Measurements from ENCODE around the gene PLA2G5.

PLA2G5 gene

DNA sequence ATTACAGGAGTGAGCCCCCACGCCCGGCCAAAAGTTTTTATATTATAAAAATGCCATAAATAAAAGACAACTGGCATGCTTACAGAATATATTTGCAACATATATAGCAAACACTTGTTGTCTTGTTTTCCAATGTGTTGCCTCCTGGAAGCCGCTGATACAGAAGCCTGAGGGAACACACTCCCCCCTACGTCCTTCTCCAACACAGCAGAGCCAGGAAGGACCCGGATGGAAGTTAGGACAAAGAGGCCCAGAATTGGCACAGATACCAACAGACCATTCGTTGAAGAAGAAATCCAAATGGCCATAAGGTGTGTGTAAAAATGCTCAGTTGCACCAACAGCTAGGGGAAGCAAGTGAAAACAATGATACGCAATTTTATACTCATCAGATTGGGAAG lies 1.3 kb upstream of the PLA2G5 start:
- no peak overlapping the region for H3K27ac ChIP-seq (ENCODE audit: low read depth, low read length)
- H4K20me1 ChIP-seq (ENCODE audit: control insufficient read depth, insufficient read depth, low read depth, low read length) = no peaks in the 10 kb centered on the region
- H3K4me1 ChIP-seq (ENCODE audit: control insufficient read depth, low read length) = no peaks in the 10 kb centered on the region
- no peaks in the 10 kb centered on the region for H3K9me3 ChIP-seq (ENCODE audit: control insufficient read depth, insufficient read depth, low read length)
- H3K9me2 ChIP-seq (replicated peaks; ENCODE audit: control insufficient read depth, low read length) = no peaks in the 10 kb centered on the region
- no peak overlapping the region for H3K4me3 ChIP-seq (ENCODE audit: low read length)
- H3K4me2 ChIP-seq (ENCODE audit: low read length) = no peak overlapping the region
- no peaks in the 10 kb centered on the region for H3K36me3 ChIP-seq (ENCODE audit: control insufficient read depth, low read length)
- no peaks in the 10 kb centered on the region for H3K79me2 ChIP-seq (ENCODE audit: control insufficient read depth, low read length)
- TF ChIP-seq, protein P1, sequence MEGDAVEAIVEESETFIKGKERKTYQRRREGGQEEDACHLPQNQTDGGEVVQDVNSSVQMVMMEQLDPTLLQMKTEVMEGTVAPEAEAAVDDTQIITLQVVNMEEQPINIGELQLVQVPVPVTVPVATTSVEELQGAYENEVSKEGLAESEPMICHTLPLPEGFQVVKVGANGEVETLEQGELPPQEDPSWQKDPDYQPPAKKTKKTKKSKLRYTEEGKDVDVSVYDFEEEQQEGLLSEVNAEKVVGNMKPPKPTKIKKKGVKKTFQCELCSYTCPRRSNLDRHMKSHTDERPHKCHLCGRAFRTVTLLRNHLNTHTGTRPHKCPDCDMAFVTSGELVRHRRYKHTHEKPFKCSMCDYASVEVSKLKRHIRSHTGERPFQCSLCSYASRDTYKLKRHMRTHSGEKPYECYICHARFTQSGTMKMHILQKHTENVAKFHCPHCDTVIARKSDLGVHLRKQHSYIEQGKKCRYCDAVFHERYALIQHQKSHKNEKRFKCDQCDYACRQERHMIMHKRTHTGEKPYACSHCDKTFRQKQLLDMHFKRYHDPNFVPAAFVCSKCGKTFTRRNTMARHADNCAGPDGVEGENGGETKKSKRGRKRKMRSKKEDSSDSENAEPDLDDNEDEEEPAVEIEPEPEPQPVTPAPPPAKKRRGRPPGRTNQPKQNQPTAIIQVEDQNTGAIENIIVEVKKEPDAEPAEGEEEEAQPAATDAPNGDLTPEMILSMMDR (IDR thresholded peaks at IDR 0.05; ENCODE audit: low read depth, low read length, poor library complexity, severe bottlenecking) = no peak
- no peak for TF ChIP-seq EZH2phosphoT487 (IDR thresholded peaks at IDR 0.05; ENCODE audit: borderline replicate concordance, low read length)
- H3F3A ChIP-seq (ENCODE audit: control insufficient read depth, insufficient read depth) = no peaks in the 10 kb centered on the region
- no peaks in the 10 kb centered on the region for H3K27me3 ChIP-seq (ENCODE audit: control insufficient read depth, low read length)

- Histone ChIP-seq H4K20me1 (ENCODE audit: control insufficient read depth, insufficient read depth, low read depth, low read length) (no peaks in the 10 kb centered on the region), H3K36me3 (ENCODE audit: control insufficient read depth, low read length) (no peaks in the 10 kb centered on the region), H3K79me2 (ENCODE audit: control insufficient read depth, low read length) (no peaks in the 10 kb centered on the region), H3K4me2 (ENCODE audit: low read length) (no peak overlapping the region), H3K9me3 (ENCODE audit: control insufficient read depth, insufficient read depth, low read length) (no peaks in the 10 kb centered on the region), H3F3A (ENCODE audit: control insufficient read depth, insufficient read depth) (no peaks in the 10 kb centered on the region), H3K27me3 (ENCODE audit: control insufficient read depth, low read length) (no peaks in the 10 kb centered on the region), H3K4me1 (ENCODE audit: control insufficient read depth, low read length) (no peaks in the 10 kb centered on the region), H3K9me2 (replicated peaks; ENCODE audit: control insufficient read depth, low read length) (no peaks in the 10 kb centered on the region), H3K4me3 (ENCODE audit: low read length) (no peak overlapping the region), H3K27ac (ENCODE audit: low read depth, low read length) (no peak overlapping the region)
- TF ChIP-seq, protein P1 (IDR thresholded peaks at IDR 0.05; ENCODE audit: low read depth, low read length, poor library complexity, severe bottlenecking) = no peak
- no peak for TF ChIP-seq EZH2phosphoT487 (IDR thresholded peaks at IDR 0.05; ENCODE audit: borderline replicate concordance, low read length)
These were observed 363 bp downstream of the PLA2G5 start for GRCh38 chr1:20070357-20070756.

DNA sequence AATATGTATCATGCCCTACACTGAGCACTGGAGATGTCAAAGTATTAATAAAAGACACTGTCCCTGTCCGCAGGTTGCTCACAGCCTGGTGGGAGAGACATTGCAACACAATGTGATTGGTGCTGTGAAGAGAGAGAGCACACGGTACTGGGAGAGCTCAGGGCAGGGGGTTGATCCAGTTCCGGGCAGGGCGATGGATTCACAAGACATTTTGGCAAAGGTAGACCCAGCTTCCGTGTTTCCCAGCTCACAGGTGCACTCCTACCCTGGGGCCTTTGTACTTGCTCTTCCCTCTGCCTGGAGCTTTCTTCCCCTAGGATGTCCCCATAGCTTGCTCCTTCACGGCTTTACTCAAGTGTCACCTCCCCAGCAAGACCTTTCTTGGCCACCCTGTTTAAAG lies 1.4 kb downstream of the PLA2G5 start:
- TF ChIP-seq, protein P1 (IDR thresholded peaks at IDR 0.05; ENCODE audit: low read depth, low read length, poor library complexity, severe bottlenecking) = no peak
- TF ChIP-seq EZH2phosphoT487 (IDR thresholded peaks at IDR 0.05; ENCODE audit: borderline replicate concordance, low read length) = no peak
- H3K9me3 ChIP-seq (ENCODE audit: control insufficient read depth, insufficient read depth, low read length) = no peaks in the 10 kb centered on the region
- H3K27ac ChIP-seq (ENCODE audit: low read depth, low read length) = no peak overlapping the region
- no peak overlapping the region for H3K4me3 ChIP-seq (ENCODE audit: low read length)
- H3K4me2 ChIP-seq (ENCODE audit: low read length) = no peak overlapping the region
- no peaks in the 10 kb centered on the region for H3K4me1 ChIP-seq (ENCODE audit: control insufficient read depth, low read length)
- no peaks in the 10 kb centered on the region for H3F3A ChIP-seq (ENCODE audit: control insufficient read depth, insufficient read depth)
- H3K9me2 ChIP-seq (replicated peaks; ENCODE audit: control insufficient read depth, low read length) = no peaks in the 10 kb centered on the region
- H3K27me3 ChIP-seq (ENCODE audit: control insufficient read depth, low read length) = no peaks in the 10 kb centered on the region
- H3K79me2 ChIP-seq (ENCODE audit: control insufficient read depth, low read length) = no peaks in the 10 kb centered on the region
- H4K20me1 ChIP-seq (ENCODE audit: control insufficient read depth, insufficient read depth, low read depth, low read length) = no peaks in the 10 kb centered on the region
- H3K36me3 ChIP-seq (ENCODE audit: control insufficient read depth, low read length) = no peaks in the 10 kb centered on the region

- H3K4me3 ChIP-seq (ENCODE audit: low read length) = no peak overlapping the region
- no peaks in the 10 kb centered on the region for H3K36me3 ChIP-seq (ENCODE audit: control insufficient read depth, low read length)
- TF ChIP-seq, protein P1 (IDR thresholded peaks at IDR 0.05; ENCODE audit: low read depth, low read length, poor library complexity, severe bottlenecking) = no peak
- no peak for TF ChIP-seq EZH2phosphoT487 (IDR thresholded peaks at IDR 0.05; ENCODE audit: borderline replicate concordance, low read length)
- no peaks in the 10 kb centered on the region for H3F3A ChIP-seq (ENCODE audit: control insufficient read depth, insufficient read depth)
- no peaks in the 10 kb centered on the region for H3K9me2 ChIP-seq (replicated peaks; ENCODE audit: control insufficient read depth, low read length)
- no peak overlapping the region for H3K27ac ChIP-seq (ENCODE audit: low read depth, low read length)
- peaks cover under 1% of the 10 kb centered on the region for H3K27me3 ChIP-seq (ENCODE audit: control insufficient read depth, low read length)
- no peak overlapping the region for H3K4me2 ChIP-seq (ENCODE audit: low read length)
- H3K9me3 ChIP-seq (ENCODE audit: control insufficient read depth, insufficient read depth, low read length) = no peaks in the 10 kb centered on the region
- H3K79me2 ChIP-seq (ENCODE audit: control insufficient read depth, low read length) = no peaks in the 10 kb centered on the region
- H3K4me1 ChIP-seq (ENCODE audit: control insufficient read depth, low read length) = no peaks in the 10 kb centered on the region
- no peaks in the 10 kb centered on the region for H4K20me1 ChIP-seq (ENCODE audit: control insufficient read depth, insufficient read depth, low read depth, low read length)
These were observed 2.8 kb downstream of the PLA2G5 start for GRCh38 chr1:20072771-20073170.
